Stimulated activated CD8-positive, alpha-beta memory T cell treated with anti-CD3 and anti-CD28 coated beads, Interleukin-12 subunit alpha, Interleukin-12 subunit beta, amount 100 ng/mL, for 1 hour (primary cell): ENCODE measurements around the gene MYO9B.
A peak's percentile ranks its signal among the peaks of the same experiment; 100 is the strongest.
"Not testable (repeated sequence)": the region's sequence is repeated elsewhere in the genome, so short reads cannot be mapped to it uniquely, and the experiment has no call there.

ENCODE experiments used
- DNase-seq: peaks from one replicate; pipeline ENCODE4 v3.0.0-alpha.2; 2020; ENCODE audit warnings: low read depth

Gene MYO9B

DNA sequence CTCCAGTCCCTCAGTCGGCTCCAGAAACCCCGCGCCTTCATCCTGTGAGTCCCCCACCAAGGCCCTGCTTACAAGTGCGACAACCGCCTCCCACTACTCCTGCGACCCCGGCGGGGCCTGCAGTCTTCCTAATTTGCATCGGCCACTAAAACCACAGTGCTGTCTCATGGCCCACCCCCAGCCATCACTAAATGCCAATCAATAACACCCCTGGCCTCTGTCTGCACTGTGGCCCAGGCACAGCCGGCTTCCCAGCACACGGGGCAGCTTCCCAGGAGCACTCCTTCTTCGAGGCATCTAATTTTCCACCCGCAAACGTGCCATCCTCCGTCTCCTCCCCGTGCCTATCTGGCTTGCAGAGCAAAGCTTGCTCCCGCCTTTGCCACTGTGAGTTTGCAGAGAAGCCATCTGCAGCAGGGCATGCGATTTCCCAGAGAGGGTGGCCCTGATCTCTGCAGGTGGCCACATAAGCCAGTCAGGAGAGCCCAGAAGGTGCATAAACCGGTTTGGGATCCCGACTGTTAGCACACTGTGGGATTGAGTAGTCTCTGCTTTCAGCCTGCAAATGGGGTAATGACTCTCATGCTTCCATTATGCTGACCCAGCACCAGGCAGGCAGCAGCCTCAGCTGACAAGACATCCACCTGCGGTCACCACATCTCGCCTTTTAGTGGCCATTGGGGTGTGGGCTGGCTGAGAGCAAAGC lies 105.6 kb downstream of the MYO9B start:
- no peak for DNase-seq

DNA sequence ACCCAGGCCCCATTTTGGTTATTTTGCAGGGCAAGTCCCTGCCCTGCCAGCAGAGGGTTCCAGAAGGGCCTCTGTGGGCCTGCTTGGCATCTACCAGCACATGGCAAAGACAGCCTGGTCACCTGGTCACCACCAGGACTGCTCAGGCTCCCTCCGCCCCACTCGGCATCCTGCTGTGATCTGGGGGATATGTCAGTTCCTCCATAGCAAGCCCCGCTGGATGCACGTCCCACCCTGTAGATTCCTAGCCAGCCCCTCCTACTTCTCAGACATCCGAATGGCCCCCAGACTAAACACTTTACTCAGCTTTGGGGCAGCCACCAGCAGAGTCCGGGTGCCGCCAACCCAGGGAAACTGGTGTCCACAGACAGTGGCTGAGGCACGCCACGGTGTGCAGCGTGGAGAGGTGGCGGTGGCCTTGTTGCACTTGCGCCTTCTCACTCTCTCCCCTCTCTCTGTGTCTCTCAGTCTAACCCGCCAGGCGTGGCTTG lies 107.7 kb downstream of the MYO9B start:
- DNase-seq = no peak

DNA sequence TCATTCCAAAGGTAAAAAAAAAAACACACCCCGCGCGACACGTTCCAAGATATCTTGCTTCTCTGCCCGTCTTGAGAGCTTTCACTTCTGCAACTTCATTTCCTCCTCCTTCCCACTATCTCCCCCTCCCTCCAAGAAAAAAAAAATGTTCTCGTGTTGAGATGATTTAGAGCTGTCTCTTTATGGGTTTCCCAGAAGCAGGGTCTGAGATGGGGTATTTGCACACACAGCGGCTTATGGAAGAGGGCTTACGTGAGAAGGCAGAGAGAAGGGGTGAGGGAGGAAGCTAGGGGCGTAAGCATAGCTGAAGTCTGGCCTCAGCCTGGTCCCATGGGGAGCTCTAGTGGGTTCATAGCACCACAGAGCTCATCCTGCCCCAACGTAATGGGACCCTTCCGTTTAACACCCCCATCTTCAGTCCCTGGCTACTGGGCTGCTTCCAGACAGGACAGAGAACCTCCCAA lies 108.3 kb downstream of the MYO9B start:
- DNase-seq = no peak

DNA sequence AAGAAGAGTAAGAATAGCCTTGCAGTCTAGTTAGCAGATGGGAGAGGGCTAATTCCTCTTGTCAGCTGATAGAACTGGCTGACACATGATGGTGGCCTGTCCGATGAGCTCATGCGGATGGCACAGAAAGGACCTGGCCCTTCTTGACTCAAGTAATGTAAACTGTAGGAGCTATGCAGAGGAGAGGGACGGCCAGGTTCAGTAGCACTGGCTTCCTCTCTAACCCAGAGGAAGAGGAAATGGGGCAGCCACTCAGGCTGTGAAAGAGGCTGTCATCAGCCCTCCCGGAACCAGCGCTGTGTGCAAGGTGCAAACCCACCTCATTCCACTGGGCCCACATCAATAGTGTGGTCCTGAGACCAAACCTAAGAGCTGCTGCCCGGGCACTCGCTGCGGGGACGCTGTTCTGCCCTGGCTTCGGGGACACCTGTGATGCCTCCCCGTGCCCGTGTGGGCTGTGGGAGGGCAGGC lies 108.8 kb downstream of the MYO9B start:
- DNase-seq = peak; percentile 40

DNA sequence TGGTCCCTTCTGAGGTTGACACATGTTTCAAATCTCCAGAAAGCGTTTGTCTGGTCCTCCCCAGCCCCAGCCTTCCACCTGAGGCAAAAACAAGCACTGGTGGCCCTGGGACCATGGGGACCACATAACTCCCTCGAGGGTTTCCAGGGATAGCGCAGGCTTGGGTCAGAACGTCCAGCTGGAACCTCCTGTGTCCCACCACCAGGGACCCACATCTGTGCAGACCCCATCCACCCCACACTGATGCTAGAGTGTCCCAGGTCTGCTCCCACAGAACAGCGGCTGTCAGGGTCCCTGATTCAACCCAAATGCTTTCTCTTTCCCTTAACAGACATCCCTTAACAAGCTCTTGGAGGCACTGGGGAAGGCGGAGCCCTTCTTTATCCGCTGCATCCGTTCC lies 110.0 kb downstream of the MYO9B start:
- DNase-seq = no peak

DNA sequence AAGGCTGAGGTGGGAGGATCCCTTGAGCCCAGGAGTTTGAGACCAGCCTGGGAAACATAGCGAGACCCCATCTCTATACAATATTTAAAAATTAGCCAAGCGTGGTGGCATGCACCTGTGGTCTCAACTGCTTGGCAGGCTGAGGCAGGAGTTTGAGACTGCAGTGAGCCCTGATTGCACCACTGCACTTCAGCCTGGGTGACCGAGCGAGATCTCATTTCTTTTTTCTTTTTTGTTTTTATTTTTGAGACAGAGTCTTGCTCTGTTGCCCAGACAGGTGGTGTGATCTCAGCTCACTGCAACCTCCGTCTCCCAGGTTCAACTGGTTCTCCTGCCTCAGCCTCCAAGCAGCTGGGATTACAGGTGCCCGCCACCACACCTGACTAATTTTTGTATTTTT lies 116.2 kb downstream of the MYO9B start:
- not testable (repeated sequence) for DNase-seq

DNA sequence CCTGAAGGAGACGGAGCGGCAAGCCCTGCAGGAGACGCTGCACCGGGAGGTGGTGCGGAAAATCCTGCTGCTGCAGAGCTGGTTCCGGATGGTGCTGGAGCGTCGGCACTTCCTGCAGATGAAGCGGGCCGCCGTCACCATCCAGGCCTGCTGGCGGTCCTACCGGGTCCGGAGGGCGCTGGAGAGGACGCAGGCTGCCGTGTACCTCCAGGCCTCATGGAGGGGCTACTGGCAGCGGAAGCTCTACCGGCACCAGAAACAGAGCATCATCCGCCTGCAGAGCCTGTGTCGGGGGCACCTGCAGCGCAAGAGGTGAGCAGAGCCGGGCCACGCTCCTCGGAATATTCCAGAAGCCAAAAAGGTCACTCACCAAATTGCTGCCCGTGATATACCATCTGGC lies 117.2 kb downstream of the MYO9B start:
- no peak for DNase-seq

DNA sequence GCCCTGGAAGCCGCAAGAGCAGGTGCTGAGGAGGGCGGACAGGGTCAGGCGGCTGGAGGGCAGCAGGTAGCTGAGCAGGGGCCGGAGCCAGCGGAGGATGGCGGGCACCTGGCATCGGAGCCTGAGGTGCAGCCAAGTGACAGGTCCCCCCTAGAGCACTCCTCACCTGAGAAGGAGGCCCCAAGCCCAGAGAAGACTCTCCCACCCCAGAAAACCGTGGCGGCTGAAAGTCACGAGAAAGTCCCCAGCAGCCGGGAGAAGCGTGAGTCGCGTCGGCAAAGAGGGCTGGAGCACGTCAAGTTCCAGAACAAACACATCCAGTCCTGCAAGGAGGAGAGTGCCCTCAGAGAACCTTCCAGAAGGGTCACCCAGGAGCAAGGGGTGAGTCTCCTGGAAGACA lies 119.0 kb downstream of the MYO9B start:
- no peak for DNase-seq

DNA sequence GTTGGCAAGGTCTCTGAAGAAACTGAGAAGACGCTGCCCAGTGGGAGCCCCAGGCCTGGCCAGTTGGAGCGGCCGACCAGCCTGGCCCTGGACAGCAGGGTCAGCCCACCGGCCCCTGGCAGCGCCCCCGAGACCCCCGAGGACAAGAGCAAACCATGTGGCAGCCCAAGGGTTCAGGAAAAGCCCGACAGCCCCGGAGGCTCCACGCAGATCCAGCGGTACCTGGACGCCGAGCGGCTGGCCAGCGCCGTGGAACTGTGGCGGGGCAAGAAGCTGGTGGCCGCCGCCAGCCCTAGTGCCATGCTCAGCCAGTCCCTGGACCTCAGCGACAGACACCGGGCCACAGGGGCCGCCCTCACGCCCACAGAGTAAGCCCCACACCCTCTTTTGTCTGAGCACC lies 119.5 kb downstream of the MYO9B start:
- DNase-seq = no peak

DNA sequence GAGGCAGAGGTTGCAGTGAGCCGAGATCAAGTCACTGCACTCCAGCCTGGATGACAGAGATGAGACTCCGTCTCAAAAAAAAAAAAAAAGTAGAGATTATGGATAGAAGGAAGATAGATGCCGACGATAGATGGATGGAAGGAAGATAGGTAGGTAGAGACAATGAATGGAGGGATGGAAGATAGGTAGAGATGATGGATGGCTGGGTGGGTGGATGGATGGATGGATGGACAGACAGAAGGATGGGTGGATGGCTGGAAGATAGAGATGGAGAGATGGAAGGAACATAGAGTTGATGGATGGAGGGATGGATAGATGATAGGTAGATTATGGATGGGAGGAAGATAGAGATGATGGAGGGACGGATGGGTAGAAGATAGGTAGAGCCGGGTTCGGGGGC lies 121.0 kb downstream of the MYO9B start:
- DNase-seq = no peak

DNA sequence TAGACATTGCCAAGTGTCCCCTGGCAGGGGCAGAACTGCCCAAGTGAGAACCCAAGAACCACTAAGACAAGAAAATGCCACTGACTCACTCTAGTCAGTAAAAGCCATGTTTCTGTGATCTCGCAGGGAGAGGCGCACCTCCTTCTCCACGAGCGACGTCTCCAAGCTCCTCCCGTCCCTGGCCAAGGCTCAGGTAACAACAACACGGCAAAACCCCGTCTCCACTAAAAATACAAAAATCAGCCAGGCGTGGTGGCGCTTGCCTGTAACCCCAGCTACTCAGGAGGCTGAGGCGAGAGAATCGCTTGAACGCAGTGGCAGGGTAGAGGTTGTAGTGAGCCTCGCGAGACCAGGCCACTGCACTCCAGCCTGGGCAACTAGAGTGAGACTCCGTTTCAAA lies 122.1 kb downstream of the MYO9B start:
- no peak for DNase-seq

DNA sequence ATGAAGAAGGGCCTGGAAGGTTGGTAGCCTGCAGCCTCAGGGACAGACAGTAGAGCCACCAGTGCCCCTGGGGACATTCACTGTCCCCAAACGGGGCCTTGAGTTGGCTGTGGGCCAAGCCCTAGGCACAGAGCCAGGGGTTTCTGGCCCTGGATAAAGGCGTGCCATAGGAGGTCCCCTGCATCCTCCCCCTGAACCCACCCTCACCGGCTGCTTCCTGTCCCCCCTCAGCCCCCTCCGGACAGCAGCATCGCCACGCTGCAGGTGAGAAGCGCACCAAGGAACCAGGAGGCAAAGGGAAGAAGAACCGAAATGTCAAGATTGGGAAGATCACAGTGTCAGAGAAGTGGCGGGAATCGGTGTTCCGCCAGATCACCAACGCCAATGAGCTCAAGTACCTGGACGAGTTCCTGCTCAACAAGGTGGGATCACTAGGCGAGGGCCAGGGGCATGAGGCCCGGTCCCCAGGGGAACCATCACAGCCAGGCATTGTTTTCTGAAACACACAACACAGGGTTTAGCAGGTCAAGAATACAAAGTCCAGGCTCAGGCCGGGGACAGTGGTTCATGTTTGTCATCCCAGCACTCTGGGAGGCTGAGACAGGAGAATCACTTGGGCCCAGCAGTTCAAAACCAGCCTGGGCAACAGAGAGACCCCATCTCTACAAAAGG lies 125.0 kb downstream of the MYO9B start:
- DNase-seq = no peak

DNA sequence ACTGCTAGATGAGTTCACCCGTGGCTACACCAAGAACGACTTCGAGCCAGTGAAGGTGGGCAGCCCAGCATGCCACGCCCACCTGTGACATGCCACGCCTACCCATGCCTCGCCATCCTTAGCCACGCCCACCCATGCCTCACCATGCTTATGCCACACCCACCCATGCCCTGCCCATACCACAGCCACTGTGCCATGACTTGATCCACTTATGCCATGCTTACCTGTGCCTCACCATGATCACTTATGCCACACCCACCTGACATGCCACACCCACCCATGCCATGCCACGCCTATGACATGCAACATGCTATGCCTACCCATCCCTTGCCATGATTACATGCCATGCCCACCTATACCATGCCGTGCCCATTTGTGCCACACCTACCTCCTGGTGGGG lies 126.7 kb downstream of the MYO9B start:
- no peak for DNase-seq

DNA sequence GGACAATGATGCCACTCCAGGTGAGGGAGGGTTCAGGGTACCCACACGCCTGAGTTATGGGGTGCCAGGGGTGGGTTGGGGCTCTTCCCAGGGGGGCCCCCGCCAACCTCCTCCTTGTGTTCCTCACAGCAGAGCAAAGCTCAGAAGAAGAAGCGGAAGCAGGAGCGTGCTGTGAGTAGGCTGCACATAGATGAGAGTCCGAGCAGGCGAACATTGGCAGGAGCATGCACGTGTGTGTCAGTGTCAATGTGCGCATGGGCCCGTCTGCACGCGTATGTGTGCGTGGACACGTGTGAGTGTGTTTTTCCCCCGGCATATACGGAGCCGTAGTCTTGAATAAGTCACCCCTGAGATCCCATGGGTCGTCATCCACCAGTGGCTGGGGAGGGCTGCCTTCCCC lies 127.1 kb downstream of the MYO9B start:
- no peak for DNase-seq

DNA sequence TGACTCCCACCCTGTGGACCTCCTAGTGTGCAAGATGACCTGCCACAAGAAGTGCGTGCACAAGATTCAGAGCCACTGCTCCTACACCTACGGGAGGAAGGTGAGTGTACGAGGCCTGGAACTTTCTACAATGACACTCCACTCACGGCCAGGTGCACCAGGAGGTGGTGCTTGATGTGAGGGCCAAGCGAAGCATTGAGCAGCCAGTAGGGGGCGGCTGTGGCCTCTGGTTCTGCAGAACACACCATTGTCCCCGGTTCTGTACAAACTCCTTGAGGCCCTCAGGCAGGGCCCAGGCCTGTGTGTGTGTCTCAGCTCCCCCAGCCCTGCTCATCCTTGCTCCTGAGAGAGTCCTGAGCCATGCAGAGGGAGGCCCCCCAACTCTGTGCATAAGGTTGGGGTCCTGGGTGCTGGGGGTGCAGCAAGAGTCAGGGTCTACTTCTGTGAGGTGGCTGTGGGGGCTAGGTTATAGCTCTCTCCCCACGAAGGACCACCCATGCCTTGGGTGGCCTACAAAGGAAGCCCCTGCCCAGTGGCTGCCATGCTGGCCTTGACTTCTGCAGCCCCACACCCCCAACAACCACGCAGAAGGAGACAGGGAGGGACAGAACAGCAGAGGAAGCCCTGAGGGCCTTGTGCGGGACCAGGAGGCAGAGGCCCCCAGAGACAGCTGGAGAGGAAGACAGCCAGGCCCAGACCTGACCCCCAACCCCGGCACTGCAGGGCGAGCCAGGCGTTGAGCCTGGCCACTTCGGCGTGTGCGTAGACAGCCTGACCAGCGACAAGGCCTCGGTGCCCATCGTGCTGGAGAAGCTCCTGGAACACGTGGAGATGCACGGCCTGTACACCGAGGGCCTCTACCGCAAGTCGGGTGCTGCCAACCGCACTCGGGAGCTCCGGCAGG lies 129.9 kb downstream of the MYO9B start:
- DNase-seq = peak; percentile 40

DNA sequence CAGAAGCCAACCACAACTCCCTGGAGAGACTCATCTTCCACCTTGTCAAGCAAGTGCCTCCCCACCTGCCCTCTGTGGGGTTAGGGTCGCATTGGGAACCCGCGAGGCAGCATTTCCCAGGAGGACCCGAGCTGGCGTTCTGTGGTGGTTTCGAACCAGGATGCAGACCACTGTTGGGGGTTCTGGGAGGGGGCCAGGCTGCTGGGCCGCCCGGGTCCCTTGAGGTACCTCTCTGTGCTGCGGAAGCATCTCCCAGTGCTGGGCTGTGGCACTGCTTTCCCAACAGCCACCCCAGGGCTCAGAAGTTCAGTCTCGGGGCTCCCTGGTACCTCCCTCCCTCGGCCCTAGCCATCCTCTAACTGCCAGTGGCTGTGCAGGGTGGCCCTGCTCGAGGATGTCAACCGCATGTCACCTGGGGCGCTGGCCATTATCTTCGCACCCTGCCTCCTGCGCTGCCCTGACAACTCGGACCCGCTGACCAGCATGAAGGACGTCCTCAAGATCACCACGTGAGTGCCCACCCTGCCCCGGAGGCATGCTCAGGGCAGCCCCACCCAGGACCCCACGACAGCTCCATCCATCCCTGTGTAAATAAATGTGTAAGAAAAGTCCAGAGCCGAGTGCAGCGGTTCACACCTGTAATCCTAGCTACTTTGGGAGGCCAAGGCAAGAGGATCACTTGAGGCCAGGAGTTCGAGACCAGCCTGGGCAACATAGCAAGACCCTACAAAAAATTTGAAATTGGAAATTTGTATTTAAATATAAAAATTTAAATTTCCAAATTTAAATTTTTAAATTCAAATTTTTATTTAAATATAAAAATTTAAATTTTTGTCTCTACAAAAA lies 131.4 kb downstream of the MYO9B start:
- DNase-seq = no peak

DNA sequence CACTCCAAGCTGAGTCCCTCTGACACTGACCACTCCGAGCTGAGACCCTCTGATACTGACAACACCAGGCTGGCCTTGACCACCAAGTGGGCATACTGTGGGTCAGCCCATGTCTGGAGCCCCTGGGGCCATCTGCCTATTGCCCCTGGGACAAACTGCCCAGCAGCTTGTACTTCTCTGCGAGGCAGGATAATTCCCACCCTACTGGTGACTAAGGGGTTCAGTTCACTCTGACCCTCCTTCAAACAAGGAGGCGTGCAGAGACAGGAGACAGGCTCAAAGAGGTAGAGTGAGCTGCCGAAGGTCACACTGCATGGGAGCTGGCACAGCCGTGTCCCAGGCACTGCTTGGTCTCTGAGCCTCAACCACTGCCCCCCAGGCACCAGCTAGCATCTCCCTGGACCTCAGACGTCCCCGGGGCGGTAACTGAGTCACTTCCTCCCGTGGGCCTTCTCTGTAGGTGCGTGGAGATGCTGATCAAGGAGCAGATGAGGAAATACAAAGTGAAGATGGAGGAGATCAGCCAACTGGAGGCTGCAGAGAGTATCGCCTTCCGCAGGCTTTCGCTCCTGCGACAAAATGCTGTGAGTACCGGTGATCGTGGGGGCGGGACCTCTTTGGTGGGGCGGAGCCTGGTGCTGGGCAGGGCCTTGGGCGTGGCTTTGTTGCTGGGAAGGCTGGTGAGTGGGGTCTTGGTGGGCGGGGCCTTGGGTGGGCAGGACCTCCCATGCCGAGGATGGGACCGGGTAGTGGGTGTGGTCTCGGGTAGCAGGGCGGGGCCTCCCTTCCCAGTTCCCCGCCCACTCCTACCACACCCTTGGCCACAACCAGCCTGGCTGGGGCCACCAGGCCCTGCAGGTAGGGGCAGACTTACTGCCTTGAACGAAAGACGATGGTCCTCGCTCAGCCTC lies 133.8 kb downstream of the MYO9B start:
- no peak for DNase-seq

DNA sequence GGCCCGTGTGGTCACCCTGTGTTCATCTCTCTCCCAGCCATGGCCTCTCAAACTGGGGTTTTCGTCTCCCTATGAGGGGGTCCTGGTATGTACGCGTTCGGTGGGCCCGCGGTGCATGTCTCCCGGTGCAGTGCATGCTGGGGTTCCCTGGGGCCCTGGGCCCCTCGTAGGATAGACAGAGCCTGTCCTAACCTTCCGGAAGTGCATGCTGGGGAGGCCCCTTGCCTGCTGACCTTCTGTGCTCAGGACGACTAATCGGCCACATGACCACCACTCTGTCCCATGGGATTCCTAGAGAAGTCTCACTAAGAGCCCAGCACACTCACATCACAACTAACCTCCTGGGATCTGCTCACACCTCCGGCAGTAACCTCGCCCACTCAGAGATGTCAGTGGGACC lies 134.7 kb downstream of the MYO9B start:
- DNase-seq = no peak

DNA sequence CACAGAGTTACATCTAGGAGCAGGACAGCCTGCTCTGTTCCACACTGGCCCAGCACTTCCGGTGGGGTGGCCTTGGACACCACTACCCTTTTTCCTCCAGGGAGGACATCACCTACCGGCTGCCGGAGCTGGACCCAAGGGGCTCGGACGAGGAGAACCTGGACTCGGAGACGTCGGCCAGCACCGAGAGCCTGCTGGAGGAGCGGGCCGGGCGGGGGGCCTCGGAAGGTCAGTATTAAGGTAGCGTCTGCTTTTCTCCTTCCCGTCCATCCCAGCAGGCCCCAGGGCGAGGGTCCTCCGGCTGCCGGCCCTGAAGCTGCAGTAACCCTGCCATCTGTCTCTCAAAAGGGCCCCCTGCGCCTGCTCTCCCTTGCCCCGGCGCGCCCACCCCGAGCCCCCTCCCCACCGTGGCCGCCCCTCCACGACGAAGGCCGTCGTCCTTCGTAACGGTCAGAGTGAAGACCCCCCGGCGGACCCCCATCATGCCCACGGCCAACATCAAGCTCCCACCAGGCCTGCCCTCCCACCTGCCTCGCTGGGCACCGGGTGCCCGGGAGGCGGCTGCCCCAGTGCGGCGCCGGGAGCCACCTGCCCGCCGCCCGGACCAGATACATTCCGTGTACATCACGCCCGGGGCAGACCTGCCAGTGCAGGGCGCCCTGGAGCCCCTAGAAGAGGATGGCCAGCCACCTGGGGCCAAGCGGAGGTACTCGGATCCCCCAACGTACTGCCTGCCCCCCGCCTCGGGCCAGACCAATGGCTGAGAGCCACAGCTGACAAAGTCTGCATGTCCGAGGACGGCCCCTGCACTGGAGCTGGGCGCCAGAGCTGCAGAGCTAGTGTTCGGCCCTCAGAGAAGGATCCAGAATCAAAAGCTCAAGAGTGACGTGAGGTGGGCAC lies 136.2 kb downstream of the MYO9B start:
- DNase-seq = no peak
